Measurements from ENCODE around the gene GSTCD.
A peak's percentile ranks its signal among the peaks of the same experiment; 100 is the strongest.
"Not testable (repeated sequence)": the region's sequence is repeated elsewhere in the genome, so short reads cannot be mapped to it uniquely, and the experiment has no call there.

Gene GSTCD

GRCh38 chr4:105671301-105671700 is 37.3 kb upstream of the GSTCD start:
- in situ Hi-C loops (cut with HindIII; ENCODE audit: low sequenced_read_pairs) = no loop called here
- TF ChIP-seq CTCF (IDR thresholded peaks at IDR 0.05; ENCODE audit: low read depth, low read length) = no peak
- no peak for DNase-seq (ENCODE audit: low read depth, low spot score)
- no peak overlapping the region for H3K4me3 ChIP-seq (ENCODE audit: low read depth, low read length)

GRCh38 chr4:105674011-105674410 is 34.6 kb upstream of the GSTCD start:
- in situ Hi-C loops (cut with HindIII; ENCODE audit: low sequenced_read_pairs) = no loop called here
- H3K4me3 ChIP-seq (ENCODE audit: low read depth, low read length) = no peak overlapping the region
- DNase-seq (ENCODE audit: low read depth, low spot score) = no peak
- no peak for TF ChIP-seq CTCF (IDR thresholded peaks at IDR 0.05; ENCODE audit: low read depth, low read length)

- no peak for DNase-seq (ENCODE audit: low read depth, low spot score)
- TF ChIP-seq CTCF (IDR thresholded peaks at IDR 0.05; ENCODE audit: low read depth, low read length) = no peak
- in situ Hi-C loops (cut with HindIII; ENCODE audit: low sequenced_read_pairs) = no loop called here
- H3K4me3 ChIP-seq (ENCODE audit: low read depth, low read length) = no peak overlapping the region
These were observed 30.9 kb upstream of the GSTCD start for GRCh38 chr4:105677709-105678108.

- no peak overlapping the region for H3K4me3 ChIP-seq (ENCODE audit: low read depth, low read length)
- in situ Hi-C loops (cut with HindIII; ENCODE audit: low sequenced_read_pairs) = no loop called here
- DNase-seq (ENCODE audit: low read depth, low spot score) = peak; percentile 30
- no peak for TF ChIP-seq CTCF (IDR thresholded peaks at IDR 0.05; ENCODE audit: low read depth, low read length)
These were observed 29.4 kb upstream of the GSTCD start for GRCh38 chr4:105679186-105679585.

GRCh38 chr4:105683038-105683437 is 25.5 kb upstream of the GSTCD start:
- TF ChIP-seq CTCF (IDR thresholded peaks at IDR 0.05; ENCODE audit: low read depth, low read length) = no peak
- H3K4me3 ChIP-seq (ENCODE audit: low read depth, low read length) = no peak overlapping the region
- DNase-seq (ENCODE audit: low read depth, low spot score) = no peak
- in situ Hi-C loops (cut with HindIII; ENCODE audit: low sequenced_read_pairs) = no loop called here

GRCh38 chr4:105686571-105686970 is 22.0 kb upstream of the GSTCD start:
- H3K4me3 ChIP-seq (ENCODE audit: low read depth, low read length) = no peak overlapping the region
- in situ Hi-C loops (cut with HindIII; ENCODE audit: low sequenced_read_pairs) = no loop called here
- TF ChIP-seq CTCF (IDR thresholded peaks at IDR 0.05; ENCODE audit: low read depth, low read length) = no peak
- DNase-seq (ENCODE audit: low read depth, low spot score) = no peak

GRCh38 chr4:105694812-105695211 is 13.8 kb upstream of the GSTCD start:
- in situ Hi-C loops (cut with HindIII; ENCODE audit: low sequenced_read_pairs); H3K4me3 ChIP-seq (ENCODE audit: low read depth, low read length); DNase-seq (ENCODE audit: low read depth, low spot score): not testable (repeated sequence)

- H3K4me3 ChIP-seq (ENCODE audit: low read depth, low read length); DNase-seq (ENCODE audit: low read depth, low spot score); in situ Hi-C loops (cut with HindIII; ENCODE audit: low sequenced_read_pairs): not testable (repeated sequence)
These were observed 12.8 kb upstream of the GSTCD start for GRCh38 chr4:105695832-105696231.

Measured in astrocyte of the spinal cord (primary cell).